H1 (cell line): ENCODE data around the gene STOML1. TPM values are rescaled to one million over a fixed set of nuclear protein-coding genes. Genes with fewer than 3 reads are reported as not detected.

Experiments
- ATF2 ChIP-seq: IDR thresholded peaks from 2 replicates; pipeline ENCODE4 v1.6.1; 2012; ENCODE audit warnings: low read length, inconsistent platforms
- CEBPB ChIP-seq: IDR thresholded peaks from 2 replicates; pipeline ENCODE4 v1.6.1; 2012; ENCODE audit warnings: low read depth, low read length
- CHD2 ChIP-seq: IDR thresholded peaks from 2 replicates; pipeline ENCODE4 v1.6.1; 2012; ENCODE audit warnings: low read length, improper control_type of control experiment
- CHD7 ChIP-seq: fragments of 300-600 bp; sonication (generic); IDR thresholded peaks from 2 replicates; pipeline ENCODE4 v1.7.1; 2012; ENCODE audit warnings: low read length, moderate library complexity, mild to moderate bottlenecking, inconsistent platforms; ENCODE audit not compliant: insufficient replicate concordance
- SIX5 ChIP-seq: IDR thresholded peaks from 2 replicates; pipeline ENCODE4 v1.6.1; 2011; ENCODE audit warnings: mild to moderate bottlenecking, low read depth, low read length
- polyA plus RNA-seq, 7 experiments: library from polyadenylated mRNA; depleted of rRNA in 3 of 7; stranded (reverse) in 5 of 7; unstranded in 2 of 7; fragments of >200 nt in 5 of 7; fragments of 200-250 nt in 2 of 7; gene quantifications; 1 replicate in 5 of 7; 2 replicates in 1 of 7; 4 replicates in 1 of 7; pipeline versions ENCODE4 v1.2.1 to v1.2.3, GENCODE V29; 2011 to 2013; ENCODE audit warnings: missing spikeins in 2 of 7, mixed read lengths in 2 of 7
- total RNA-seq: library from RNA; stranded (reverse); fragmentation: NEBNext Ultra II Directional; extraction: Animal tissue kit (Norgen Biotek cat#: 25700); gene quantifications from 2 replicates; pipeline ENCODE4 v1.2.1, GENCODE V29; 2021

STOML1 gene
- total and polyA plus RNA-seq, 2 of the 8 experiments (the other 6 are each of a cell fraction or from before 2014, with no cell fraction given) = 2.6 to 3.2 TPM

- TF ChIP-seq CHD7 = no peak
- TF ChIP-seq CHD2 = no peak
- TF ChIP-seq SIX5 = no peak
- TF ChIP-seq CEBPB = no peak
- TF ChIP-seq ATF2 = no peak
Measured at GRCh38 chr15:73948396-73948795, 43.7 kb downstream of the STOML1 start (continued).
